AG04450 (cell line): Measurements from ENCODE around the gene MEF2C. TPM values are rescaled to one million over a fixed set of nuclear protein-coding genes. Genes with fewer than 3 reads are reported as not detected.
A peak's percentile ranks its signal among the peaks of the same experiment; 100 is the strongest.

Source experiments
- CTCF ChIA-PET: fragments of 300-600, 350-600 bp; formaldehyde crosslinking; extraction: SDS; loops from one replicate; lab custom pipeline; 2022; ENCODE audit warnings: antibody characterized with exemption, inconsistent platforms; lab: Charles Lee
- POLR2A ChIA-PET: fragments of 350-600 bp; formaldehyde crosslinking; extraction: SDS; loops from one replicate; lab custom pipeline; 2021; ENCODE audit warnings: antibody characterized with exemption, inconsistent platforms; lab: Yijun Ruan, JAX
- DNase-seq: peaks from one replicate; pipeline ENCODE4 v3.0.0-alpha.2; 2011; ENCODE audit warnings: low read depth, low spot score
- H3K27ac ChIP-seq: one replicate; pipeline ENCODE4 v1.5.1; 2012; ENCODE audit warnings: low read depth, low read length, control low read depth
- H3K27me3 ChIP-seq: one replicate; pipeline ENCODE4 v1.6.0; 2012; ENCODE audit warnings: low read length; ENCODE audit not compliant: control insufficient read depth, insufficient read depth
- H3K4me3 ChIP-seq: 2 replicates; pipeline ENCODE4 v1.5.1; 2011; ENCODE audit warnings: mild to moderate bottlenecking, low read depth, low read length, control low read depth
- H3K9me3 ChIP-seq: 2 replicates; pipeline ENCODE4 v1.5.1; 2012; ENCODE audit warnings: low read length; ENCODE audit not compliant: control insufficient read depth, insufficient read depth
- polyA minus RNA-seq: library from RNA; depleted of rRNA, polyadenylated mRNA; stranded (reverse); fragments of >200 nt; gene quantifications from 2 replicates; pipeline ENCODE4 v1.2.3, GENCODE V29; 2011; rRNA and poly(A)+ RNA removed
- polyA plus RNA-seq: library from polyadenylated mRNA; depleted of rRNA; stranded (reverse); fragments of >200 nt; gene quantifications from 2 replicates; pipeline ENCODE4 v1.2.3, GENCODE V29; 2011; rRNA removed
- TF ChIP-seq, protein P1 (sequence below): IDR thresholded peaks from 2 replicates; pipeline ENCODE4 v1.5.1; 2011; ENCODE audit warnings: low read depth, low read length, control low read depth, inconsistent platforms

The MEF2C gene
- polyA plus RNA-seq = 2.0 and 3.9 TPM in 2 replicates
- 7.0 and 8.8 TPM in 2 replicates for polyA minus RNA-seq

DNA sequence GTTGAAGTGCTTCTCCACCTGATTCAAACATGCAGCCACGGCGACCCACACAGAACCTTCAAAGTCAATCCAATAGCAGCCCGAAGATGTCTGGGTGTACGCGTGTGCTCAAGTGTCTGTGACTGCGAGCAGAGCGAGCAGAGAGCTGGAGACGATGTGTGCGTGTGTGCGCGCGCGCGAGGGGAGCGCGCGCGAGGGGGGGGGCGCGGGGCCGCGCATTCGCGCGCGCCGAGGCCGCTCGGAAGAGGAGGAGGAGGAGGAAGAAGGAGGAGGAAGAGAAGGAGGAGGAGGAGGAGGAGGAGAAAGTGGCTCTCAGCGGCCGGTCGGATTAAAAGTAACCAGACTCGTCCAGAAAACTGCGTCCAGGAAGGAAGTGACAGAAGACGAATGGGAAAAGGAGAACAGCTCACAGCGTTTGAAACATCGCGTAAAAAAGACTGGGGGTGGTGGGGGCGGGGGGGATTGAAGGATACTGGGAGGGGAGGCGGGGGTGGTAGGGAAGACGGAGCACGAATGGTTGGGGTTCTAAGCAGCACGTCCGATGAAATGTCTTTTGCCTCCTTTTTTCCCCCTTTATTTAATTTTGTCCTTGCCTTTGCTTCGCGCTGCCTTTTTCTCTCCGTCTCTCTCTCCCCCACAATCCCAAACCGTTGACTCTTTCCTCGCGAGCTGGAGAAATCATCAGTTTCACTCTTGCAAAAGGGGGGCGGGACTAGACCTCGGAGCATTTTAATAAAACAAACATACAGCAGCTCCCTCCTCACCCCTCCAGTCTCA is at the start of gene MEF2C:
Gene MEF2C, minus strand, starts transcription at position 126 of the 777 bp plus-strand sequence. CDS start 59,396 bp downstream, outside the sequence.
- POLR2A ChIA-PET = interaction anchor here (1.0 to 1.4 kb wide), 3 partner anchors 43 to 701 kb away, joined by 3 to 4 read pairs (median 3); no protein-coding TSS in a partner anchor
- Histone ChIP-seq H3K9me3 (no peaks in the 10 kb centered on the region), H3K27me3 (no peaks in the 10 kb centered on the region), H3K27ac (peak within 1 kb of the TSS; percentile 78), H3K4me3 (peak within 1 kb of the TSS; percentile 71)
- peak; percentile 49 for DNase-seq
- TF ChIP-seq, protein P1, sequence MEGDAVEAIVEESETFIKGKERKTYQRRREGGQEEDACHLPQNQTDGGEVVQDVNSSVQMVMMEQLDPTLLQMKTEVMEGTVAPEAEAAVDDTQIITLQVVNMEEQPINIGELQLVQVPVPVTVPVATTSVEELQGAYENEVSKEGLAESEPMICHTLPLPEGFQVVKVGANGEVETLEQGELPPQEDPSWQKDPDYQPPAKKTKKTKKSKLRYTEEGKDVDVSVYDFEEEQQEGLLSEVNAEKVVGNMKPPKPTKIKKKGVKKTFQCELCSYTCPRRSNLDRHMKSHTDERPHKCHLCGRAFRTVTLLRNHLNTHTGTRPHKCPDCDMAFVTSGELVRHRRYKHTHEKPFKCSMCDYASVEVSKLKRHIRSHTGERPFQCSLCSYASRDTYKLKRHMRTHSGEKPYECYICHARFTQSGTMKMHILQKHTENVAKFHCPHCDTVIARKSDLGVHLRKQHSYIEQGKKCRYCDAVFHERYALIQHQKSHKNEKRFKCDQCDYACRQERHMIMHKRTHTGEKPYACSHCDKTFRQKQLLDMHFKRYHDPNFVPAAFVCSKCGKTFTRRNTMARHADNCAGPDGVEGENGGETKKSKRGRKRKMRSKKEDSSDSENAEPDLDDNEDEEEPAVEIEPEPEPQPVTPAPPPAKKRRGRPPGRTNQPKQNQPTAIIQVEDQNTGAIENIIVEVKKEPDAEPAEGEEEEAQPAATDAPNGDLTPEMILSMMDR = no peak
- CTCF ChIA-PET = interaction anchor here (0.9 to 5.7 kb wide), 2 partner anchors 66 to 154 kb away, joined by 7 to 35 read pairs; no protein-coding TSS in a partner anchor

DNA sequence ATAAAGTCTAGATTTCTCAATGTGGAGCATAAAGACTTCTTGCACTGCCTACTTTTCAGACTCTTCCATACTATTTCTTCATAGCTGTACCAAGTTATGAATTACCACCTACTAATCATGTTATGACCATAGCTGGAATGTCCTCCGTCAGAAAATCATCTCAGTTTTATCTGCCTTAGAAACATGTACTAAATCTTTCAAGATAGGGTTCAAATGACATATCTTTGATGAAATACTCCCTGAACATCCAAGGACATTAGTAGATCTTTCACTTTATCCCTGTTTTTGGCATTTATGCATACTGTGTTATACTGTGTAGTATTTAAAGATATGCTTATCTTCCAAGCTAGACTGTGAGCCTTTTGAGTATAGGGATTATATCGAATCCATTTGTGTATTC is 49.6 kb upstream of the MEF2C start:
- DNase-seq = no peak
- ChIA-PET CTCF (no interaction called here), POLR2A (no interaction called here)
- Histone ChIP-seq H3K27ac (no peak overlapping the region), H3K27me3 (no peaks in the 10 kb centered on the region), H3K4me3 (no peak overlapping the region), H3K9me3 (no peaks in the 10 kb centered on the region)
- TF ChIP-seq, protein P1 = no peak

DNA sequence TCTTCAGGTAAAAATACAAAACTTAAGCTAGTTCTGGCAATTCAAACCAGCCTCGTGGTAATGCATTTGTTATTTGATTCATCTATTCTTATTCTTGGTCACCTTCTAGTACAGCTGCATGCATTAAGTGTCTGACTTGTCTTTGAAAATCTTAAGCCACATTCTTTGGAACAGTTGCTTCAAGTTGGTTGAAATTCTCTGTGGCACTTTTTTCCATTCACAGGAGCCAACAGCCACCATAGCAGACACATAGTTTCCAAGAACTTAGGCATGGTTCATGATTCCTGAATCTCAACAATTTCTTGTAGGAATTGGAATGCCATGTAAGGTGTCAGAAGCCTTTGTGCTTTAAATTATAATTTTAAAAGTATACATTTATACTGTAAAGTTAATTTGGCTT is 47.4 kb upstream of the MEF2C start:
- CTCF ChIA-PET = no interaction called here
- no peak overlapping the region for H3K27ac ChIP-seq

DNA sequence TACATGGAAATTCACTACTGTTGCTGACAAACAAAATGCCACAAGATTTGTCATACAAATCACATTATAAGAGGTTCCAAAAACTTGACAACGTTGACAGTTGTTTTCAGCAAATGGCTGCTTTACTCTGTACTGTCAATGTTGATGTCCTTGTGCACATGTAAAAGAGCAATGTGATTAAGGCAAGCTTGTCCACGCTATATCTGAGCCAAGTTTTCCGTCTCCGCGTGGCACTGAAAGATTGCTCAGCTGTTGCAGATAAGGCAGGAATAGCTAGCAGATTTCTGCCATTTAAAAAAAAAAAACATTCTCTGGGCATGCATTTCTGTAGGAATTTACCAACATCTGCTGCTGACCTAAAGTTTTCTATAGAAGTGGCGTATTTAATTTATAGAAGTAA is 46.4 kb upstream of the MEF2C start:
- no peak for DNase-seq
- Histone ChIP-seq H3K9me3 (no peaks in the 10 kb centered on the region), H3K4me3 (no peak overlapping the region), H3K27ac (no peak overlapping the region), H3K27me3 (no peaks in the 10 kb centered on the region)
- ChIA-PET CTCF (interaction anchor here (0.6 kb wide), 1 partner anchor 253 kb away, joined by 3 read pairs; no protein-coding TSS in a partner anchor), POLR2A (no interaction called here)
- TF ChIP-seq, protein P1 = no peak

More for the DNA sequence above, 47.4 kb upstream of the MEF2C start:
- no peak for DNase-seq
- Histone ChIP-seq H3K27me3 (no peaks in the 10 kb centered on the region), H3K9me3 (no peaks in the 10 kb centered on the region), H3K4me3 (no peak overlapping the region)
- POLR2A ChIA-PET = no interaction called here
- TF ChIP-seq, protein P1 = no peak

DNA sequence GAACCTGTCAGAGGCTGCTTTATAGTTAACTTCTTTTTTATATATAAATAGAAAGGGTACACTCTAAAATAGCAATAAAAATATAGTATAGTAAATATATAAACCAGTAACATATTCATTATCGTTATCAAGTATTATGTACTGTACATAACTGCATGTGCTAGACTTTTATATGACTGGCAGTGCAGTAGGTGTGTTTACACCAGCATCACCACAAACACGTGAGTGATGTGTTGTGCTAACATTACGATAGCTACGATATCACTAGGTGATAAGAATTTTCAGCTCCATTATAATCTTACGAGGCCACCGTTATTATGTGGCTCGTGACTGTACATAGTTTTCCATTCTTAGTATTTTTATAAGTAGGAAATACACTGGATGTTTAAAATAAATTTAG is 43.8 kb upstream of the MEF2C start:
- H3K27ac ChIP-seq = no peak overlapping the region
- H3K27me3 ChIP-seq = no peaks in the 10 kb centered on the region
- no peak for DNase-seq
- no peaks in the 10 kb centered on the region for H3K9me3 ChIP-seq
- H3K4me3 ChIP-seq = no peak overlapping the region
- POLR2A ChIA-PET = interaction anchor here (1.1 kb wide), 1 partner anchor 43 kb away, joined by 4 read pairs; no protein-coding TSS in a partner anchor
- TF ChIP-seq, protein P1 = no peak
- CTCF ChIA-PET = interaction anchor here (0.7 to 1.5 kb wide), 2 partner anchors 197 to 937 kb away, joined by 3 to 7 read pairs; no protein-coding TSS in a partner anchor
